Urinary bladder (tissue), 4 donors: ENCODE measurements around the gene DCLK3. TPM values are rescaled to one million over a fixed set of nuclear protein-coding genes. Genes with fewer than 3 reads are reported as not detected.

Experiments used
- DNase-seq: peaks from one replicate; pipeline ENCODE4 v3.0.0-alpha.2; 2015; ENCODE audit errors: extremely low spot score
- H3K27ac ChIP-seq: one replicate; pipeline ENCODE4 v1.5.1; 2013; ENCODE audit warnings: low read depth, mild to moderate bottlenecking, moderate library complexity
- H3K36me3 ChIP-seq: one replicate; pipeline ENCODE4 v1.6.1; 2013; ENCODE audit warnings: mild to moderate bottlenecking, moderate library complexity; ENCODE audit not compliant: insufficient read depth
- H3K4me1 ChIP-seq: one replicate; pipeline ENCODE4 v1.6.1; 2013; ENCODE audit warnings: mild to moderate bottlenecking, moderate library complexity; ENCODE audit not compliant: insufficient read depth
- H3K4me3 ChIP-seq: one replicate; pipeline ENCODE4 v1.5.1; 2013; ENCODE audit warnings: low read depth, low read length
- WGBS: extraction: QIAGEN DNeasy Blood & Tissue Kit; methylation state at CpG from one replicate; pipeline ENCODE4 v1.1.7; 2013; 5-methylcytosine and 5-hydroxymethylcytosine counted together
- polyA plus RNA-seq: library from polyadenylated mRNA; stranded (reverse); fragments of 200-250 nt; gene quantifications from one replicate; pipeline ENCODE4 v1.2.3, GENCODE V29; 2013
- total RNA-seq: library from RNA; depleted of rRNA; stranded (reverse); fragments of >200 nt; gene quantifications from one replicate; pipeline ENCODE4 v1.2.3, GENCODE V29; 2014
- donor health status: healthy with polysubstance abuse.
- donor health status: healthy.

DCLK3 gene
- total and polyA plus RNA-seq, 2 donors: 0.05 to 1.4 TPM

DNA sequence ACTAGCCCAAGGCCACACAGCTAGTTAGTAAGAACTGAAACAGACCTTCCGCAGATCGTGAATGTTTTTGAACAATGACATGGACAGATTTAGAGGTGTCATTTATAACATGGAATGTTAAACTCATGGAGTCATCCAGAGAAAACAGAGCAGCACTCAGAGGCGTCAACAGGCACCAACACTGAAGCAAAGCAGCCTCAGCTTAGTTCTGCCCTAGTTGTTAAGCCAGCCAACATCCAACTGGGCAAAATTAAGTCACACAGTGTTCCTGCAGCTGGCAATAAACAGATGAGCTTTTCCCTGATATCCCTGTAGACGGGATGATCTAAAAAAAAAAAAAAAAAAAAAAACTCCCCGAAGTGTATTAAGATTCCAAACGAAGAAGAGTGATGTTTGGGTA is 13.6 kb downstream of the DCLK3 start:
- no peak for DNase-seq
- Histone ChIP-seq H3K27ac (no peak overlapping the region), H3K36me3 (no peaks in the 10 kb centered on the region), H3K4me3 (no peak overlapping the region), H3K4me1 (no peaks in the 10 kb centered on the region)
- WGBS: 67% methylated on average over 6 of the region's 6 CpGs

DNA sequence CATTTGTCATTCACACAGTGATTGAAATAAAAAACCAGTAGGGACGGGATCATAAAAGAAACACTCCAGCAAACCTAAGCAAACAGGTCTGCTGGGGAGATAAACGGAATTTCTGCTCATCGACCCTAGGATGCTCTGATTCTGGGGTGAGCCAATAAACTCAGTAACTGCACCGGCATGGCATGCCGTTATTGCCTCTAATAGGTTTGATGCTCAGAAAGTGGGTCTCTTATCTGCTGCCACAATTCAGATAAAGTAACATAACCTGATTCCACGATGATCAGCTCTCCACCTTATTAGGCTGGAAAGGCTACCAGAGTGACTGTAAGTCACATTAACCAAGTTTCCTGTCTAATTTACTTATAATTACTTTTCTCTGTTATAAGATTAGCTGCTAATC is 19.6 kb downstream of the DCLK3 start:
- H3K36me3 ChIP-seq: no peaks in the 10 kb centered on the region
- H3K4me3 ChIP-seq: no peak overlapping the region
- H3K4me1 ChIP-seq: no peaks in the 10 kb centered on the region
- WGBS: 42% methylated on average over 6 of the region's 6 CpGs
- no peak for DNase-seq
- no peak overlapping the region for H3K27ac ChIP-seq

- Histone ChIP-seq H3K4me3 (no peak overlapping the region), H3K4me1 (no peaks in the 10 kb centered on the region), H3K36me3 (no peaks in the 10 kb centered on the region), H3K27ac (no peak overlapping the region)
- WGBS: 89% methylated on average over 2 of the region's 2 CpGs
- no peak for DNase-seq
Measured at GRCh38 chr3:36743826-36744225, 20.5 kb downstream of the DCLK3 start.

- no peak for DNase-seq
- Histone ChIP-seq H3K36me3 (no peaks in the 10 kb centered on the region), H3K4me1 (no peaks in the 10 kb centered on the region), H3K27ac (no peak overlapping the region), H3K4me3 (no peak overlapping the region)
- 94% methylated on average over 2 of the region's 2 CpGs for WGBS
Measured at GRCh38 chr3:36741285-36741684, 23.1 kb downstream of the DCLK3 start.

DNA sequence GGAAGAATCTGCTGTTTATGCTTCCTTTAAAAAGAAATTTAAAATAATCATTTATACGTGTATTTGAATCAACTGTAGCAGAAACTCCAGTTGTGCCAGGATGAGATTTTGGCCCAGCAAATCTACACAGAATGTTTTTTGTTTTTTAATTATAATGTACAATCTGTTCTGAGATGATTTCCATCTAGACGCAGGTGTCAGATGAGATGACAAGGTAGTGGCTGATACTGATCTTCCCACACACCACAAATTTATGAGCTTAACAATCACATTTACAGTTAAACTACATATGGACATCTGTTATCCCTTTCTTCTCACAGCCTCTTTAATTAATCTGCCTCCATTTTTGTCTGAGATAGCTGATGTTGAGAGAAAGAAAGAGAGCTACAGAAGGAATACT is 23.6 kb downstream of the DCLK3 start:
- H3K4me3 ChIP-seq: no peak overlapping the region
- H3K27ac ChIP-seq: no peak overlapping the region
- DNase-seq: no peak
- H3K4me1 ChIP-seq: no peaks in the 10 kb centered on the region
- no peaks in the 10 kb centered on the region for H3K36me3 ChIP-seq
- 80% methylated on average over 2 of the region's 2 CpGs for WGBS

DNA sequence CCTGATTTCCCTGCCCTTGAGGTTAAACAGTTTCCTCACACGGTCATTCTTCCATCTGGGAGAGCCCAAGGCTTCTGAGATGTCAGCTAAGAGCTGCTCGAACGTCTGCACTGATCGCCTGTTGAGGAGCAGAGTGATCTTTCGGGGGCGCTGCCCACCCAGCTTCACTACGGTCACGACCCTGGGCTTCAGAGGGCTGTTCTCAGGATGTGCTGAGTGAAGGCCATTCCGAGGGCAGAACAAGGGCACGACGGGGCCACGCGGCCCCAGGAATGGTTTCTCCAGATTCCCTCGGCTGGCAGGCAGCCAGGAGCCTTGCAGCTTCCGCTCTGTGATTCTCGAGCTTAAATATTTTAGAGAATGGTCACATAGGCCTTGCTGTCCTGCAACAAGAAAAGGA is 25.7 kb downstream of the DCLK3 start:
- Histone ChIP-seq H3K4me3 (no peak overlapping the region), H3K27ac (no peak overlapping the region), H3K4me1 (no peaks in the 10 kb centered on the region), H3K36me3 (no peaks in the 10 kb centered on the region)
- no peak for DNase-seq
- 65% methylated on average over 16 of the region's 16 CpGs for WGBS

GRCh38 chr3:36736301-36736700 is 28.1 kb downstream of the DCLK3 start:
- no peak overlapping the region for H3K27ac ChIP-seq
- DNase-seq: no peak
- H3K4me3 ChIP-seq: no peak overlapping the region
- H3K4me1 ChIP-seq: no peaks in the 10 kb centered on the region
- WGBS: 90% methylated on average over 1 of the region's 1 CpG
- no peaks in the 10 kb centered on the region for H3K36me3 ChIP-seq

DNA sequence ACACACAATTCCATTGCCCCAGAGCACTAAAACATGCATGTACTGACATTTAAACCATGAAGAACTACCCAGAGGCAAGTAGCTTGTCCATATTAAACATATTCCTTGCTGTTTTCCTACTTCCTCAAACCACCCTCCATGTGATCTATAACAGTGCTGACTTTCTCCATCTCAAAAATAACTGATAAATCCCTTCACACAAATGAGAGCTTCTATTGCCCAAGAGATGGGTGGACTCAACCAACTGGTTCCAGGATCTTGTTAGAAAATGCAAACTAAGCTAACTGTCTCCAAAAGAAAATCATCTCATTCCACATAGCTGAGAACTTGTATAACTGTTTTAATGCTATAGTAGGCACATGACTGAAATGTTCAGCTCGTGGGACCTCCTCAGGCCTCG is 29.6 kb downstream of the DCLK3 start:
- Histone ChIP-seq H3K36me3 (no peaks in the 10 kb centered on the region), H3K4me1 (no peaks in the 10 kb centered on the region), H3K27ac (no peak overlapping the region), H3K4me3 (no peak overlapping the region)
- DNase-seq: no peak
- WGBS: 78% methylated on average over 2 of the region's 2 CpGs

- no peak for DNase-seq
- no peak overlapping the region for H3K4me3 ChIP-seq
- WGBS: 84% methylated on average over 1 of the region's 1 CpG
- no peaks in the 10 kb centered on the region for H3K36me3 ChIP-seq
- no peak overlapping the region for H3K27ac ChIP-seq
- no peaks in the 10 kb centered on the region for H3K4me1 ChIP-seq
Measured at GRCh38 chr3:36733723-36734122, 30.6 kb downstream of the DCLK3 start.

DNA sequence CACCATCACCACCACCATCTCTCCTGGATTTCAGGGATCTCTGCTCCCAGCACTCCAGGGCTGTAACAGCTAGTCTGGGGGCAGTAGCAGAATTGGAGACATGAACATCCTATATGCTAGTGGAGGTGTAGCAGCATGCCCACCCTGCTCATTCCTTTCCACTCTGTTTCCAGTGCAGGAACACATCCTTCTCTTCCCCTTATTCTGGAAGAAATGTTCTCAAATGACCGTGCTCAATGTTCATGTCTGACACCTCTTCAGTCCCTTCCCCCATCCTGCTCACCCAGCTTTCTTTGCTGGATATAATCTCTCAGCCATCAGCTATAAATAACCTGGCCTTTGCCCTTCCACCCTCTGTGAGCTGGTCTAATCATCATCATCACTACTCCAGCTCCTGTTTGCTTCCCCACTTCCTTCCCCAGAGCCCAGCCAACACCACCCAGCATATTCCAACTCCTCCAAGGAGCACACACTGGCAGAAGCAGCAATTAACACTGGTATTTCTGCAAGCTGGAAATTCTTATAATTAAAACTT is 31.1 kb downstream of the DCLK3 start:
- H3K27ac ChIP-seq: no peak overlapping the region
- DNase-seq: no peak
- 66% methylated on average over 1 of the region's 1 CpG for WGBS
- no peaks in the 10 kb centered on the region for H3K36me3 ChIP-seq
- no peaks in the 10 kb centered on the region for H3K4me1 ChIP-seq
- no peak overlapping the region for H3K4me3 ChIP-seq

DNA sequence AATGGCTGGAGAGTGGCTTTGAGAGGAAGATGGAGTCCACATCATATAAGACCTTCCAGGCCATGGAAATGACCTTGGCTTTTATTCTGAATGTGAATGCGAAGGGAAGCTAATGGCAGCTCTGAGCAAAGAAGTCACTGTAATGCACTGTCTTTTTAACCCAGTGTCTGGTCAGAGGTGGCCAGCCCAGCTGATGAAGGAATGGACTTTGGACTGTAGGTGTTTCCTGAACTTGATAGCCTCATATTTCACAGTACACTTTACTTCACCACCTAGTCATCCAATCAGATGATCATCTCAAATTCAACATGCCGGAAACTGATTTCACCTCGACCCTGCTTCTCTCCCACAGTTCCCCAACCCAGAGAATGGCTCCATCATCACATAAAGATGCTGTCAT is 33.4 kb downstream of the DCLK3 start:
- WGBS: 90% methylated on average over 3 of the region's 3 CpGs
- DNase-seq: no peak
- Histone ChIP-seq H3K4me3 (no peak overlapping the region), H3K4me1 (no peaks in the 10 kb centered on the region), H3K27ac (no peak overlapping the region), H3K36me3 (no peaks in the 10 kb centered on the region)

GRCh38 chr3:36729204-36730056 is 34.9 kb downstream of the DCLK3 start:
- no peak for DNase-seq
- WGBS: 41% methylated on average over 9 of the region's 9 CpGs

DNA sequence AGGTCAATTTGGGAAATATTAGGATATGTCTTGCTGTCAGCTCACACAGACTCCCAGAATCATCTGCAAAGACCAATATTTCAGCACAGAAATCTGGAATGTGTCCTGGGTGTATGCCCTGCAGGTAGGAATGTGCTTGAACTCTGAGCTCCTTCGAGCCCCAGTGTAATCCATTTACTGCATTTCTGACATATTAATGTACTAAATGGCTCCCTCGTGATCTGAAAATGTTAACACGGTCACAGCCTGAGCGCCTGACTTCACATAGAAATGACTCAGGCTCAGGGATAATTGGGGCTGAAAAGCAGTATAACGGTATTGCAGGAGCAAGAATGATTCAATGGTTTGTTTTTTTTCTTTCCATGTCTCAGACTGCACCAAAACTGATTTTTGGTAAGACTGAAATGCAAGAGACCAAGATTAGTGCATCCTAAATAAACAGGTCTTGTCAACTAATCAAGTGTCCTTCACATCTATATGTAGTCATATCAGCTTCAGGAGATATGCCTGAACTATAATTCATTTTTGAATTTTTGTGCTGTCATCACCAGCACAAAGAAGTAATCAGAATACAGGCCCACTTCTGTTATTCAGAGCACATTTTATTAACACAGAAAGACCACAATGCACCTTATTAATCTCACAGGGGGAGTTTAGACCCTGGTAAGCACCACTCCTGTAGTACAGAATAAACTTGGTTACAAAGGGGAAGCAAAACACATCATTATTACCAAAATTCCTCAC is 49.8 kb downstream of the DCLK3 start:
- H3K27ac ChIP-seq: no peak overlapping the region
- H3K4me3 ChIP-seq: no peak overlapping the region
- no peaks in the 10 kb centered on the region for H3K36me3 ChIP-seq
- DNase-seq: no peak
- H3K4me1 ChIP-seq: no peaks in the 10 kb centered on the region
- 61% methylated on average over 5 of the region's 5 CpGs for WGBS

More at GRCh38 chr3:36729204-36730056, 34.9 kb downstream of the DCLK3 start:
- Histone ChIP-seq H3K4me1 (no peaks in the 10 kb centered on the region), H3K36me3 (no peaks in the 10 kb centered on the region), H3K27ac (no peak overlapping the region), H3K4me3 (no peak overlapping the region)

GRCh38 chr3:36713904-36714303 is 50.4 kb downstream of the DCLK3 start:
- DNase-seq: no peak
- H3K27ac ChIP-seq: no peak overlapping the region
- 92% methylated on average over 4 of the region's 4 CpGs for WGBS
- no peak overlapping the region for H3K4me3 ChIP-seq
- H3K36me3 ChIP-seq: no peaks in the 10 kb centered on the region
- H3K4me1 ChIP-seq: no peaks in the 10 kb centered on the region
